Hepatocyte (in vitro differentiated cells): Measurements from ENCODE around the gene IL21R. TPM values are rescaled to one million over a fixed set of nuclear protein-coding genes. Genes with fewer than 3 reads are reported as not detected.

Experiments used
- DNase-seq: peaks from one replicate; pipeline ENCODE4 v3.0.0-alpha.2; 2016; ENCODE audit warnings: low spot score
- H2AFZ ChIP-seq: fragments of 200-600 bp; sonication (generic); 2 replicates; pipeline ENCODE4 v1.6.0; 2016; ENCODE audit warnings: antibody characterized with exemption, mild to moderate bottlenecking
- H3K27ac ChIP-seq: fragments of 200-600 bp; sonication (generic); 2 replicates; pipeline ENCODE4 v1.5.1; 2016; ENCODE audit warnings: mild to moderate bottlenecking
- H3K27me3 ChIP-seq: fragments of 200-600 bp; sonication (generic); 2 replicates; pipeline ENCODE4 v1.6.1; 2016
- H3K36me3 ChIP-seq: fragments of 200-600 bp; sonication (generic); replicated peaks from 2 replicates; pipeline ENCODE4 v1.5.1; 2016; ENCODE audit warnings: low read depth; ENCODE audit not compliant: insufficient read depth
- H3K4me1 ChIP-seq: fragments of 200-600 bp; sonication (generic); 2 replicates; pipeline ENCODE4 v1.5.1; 2016; ENCODE audit warnings: mild to moderate bottlenecking, moderate library complexity; ENCODE audit not compliant: insufficient read depth
- H3K4me2 ChIP-seq: fragments of 200-600 bp; sonication (generic); 2 replicates; pipeline ENCODE4 v1.6.0; 2016
- H3K4me3 ChIP-seq: fragments of 200-600 bp; sonication (generic); 2 replicates; pipeline ENCODE4 v1.5.1; 2016; ENCODE audit warnings: mild to moderate bottlenecking
- H3K79me2 ChIP-seq: fragments of 200-600 bp; sonication (generic); 2 replicates; pipeline ENCODE4 v1.6.0; 2017; ENCODE audit warnings: mild to moderate bottlenecking
- H3K9me2 ChIP-seq: fragments of 200-600 bp; sonication (generic); replicated peaks from 2 replicates; pipeline ENCODE4 v1.6.0; 2017; ENCODE audit warnings: mild to moderate bottlenecking; ENCODE audit not compliant: insufficient read depth
- H3K9me3 ChIP-seq: fragments of 200-600 bp; sonication (generic); 2 replicates; pipeline ENCODE4 v1.5.1; 2016; ENCODE audit warnings: low read depth, mild to moderate bottlenecking
- H4K20me1 ChIP-seq: fragments of 200-600 bp; sonication (generic); 2 replicates; pipeline ENCODE4 v1.6.0; 2016; ENCODE audit warnings: mild to moderate bottlenecking; ENCODE audit not compliant: insufficient read depth, poor library complexity, severe bottlenecking
- CTCF ChIP-seq: fragments of 200-600 bp; sonication (generic); IDR thresholded peaks from 2 replicates; pipeline ENCODE4 v1.5.1; 2016; ENCODE audit warnings: antibody characterized with exemption, mild to moderate bottlenecking; ENCODE audit not compliant: poor library complexity
- EZH2 ChIP-seq: fragments of 200-600 bp; sonication (generic); IDR thresholded peaks from 2 replicates; pipeline ENCODE4 v1.6.1; 2016; ENCODE audit warnings: antibody characterized with exemption, mild to moderate bottlenecking, borderline replicate concordance
- EZH2phosphoT487 ChIP-seq: fragments of 200-600 bp; sonication (generic); IDR thresholded peaks from one replicate; pipeline ENCODE4 v1.6.1; 2018; ENCODE audit warnings: antibody characterized with exemption, mild to moderate bottlenecking, low read depth, moderate library complexity; ENCODE audit not compliant: unreplicated experiment, severe bottlenecking
- WGBS: methylation state at CpG from one replicate; pipeline ENCODE4 v1.1.6; 2016; ENCODE audit warnings: low lambda C conversion rate; ENCODE audit errors: missing lambda C conversion rate; 5-methylcytosine and 5-hydroxymethylcytosine counted together
- polyA plus RNA-seq: library from polyadenylated mRNA; unstranded; fragments of >200 nt; fragmentation: Nextera tagmentation; extraction: Ambion mirVana; gene quantifications from 2 replicates; pipeline ENCODE4 v1.2.1, GENCODE V29; 2016
- total RNA-seq: library from RNA; depleted of rRNA; stranded (reverse); fragments of >200 nt; gene quantifications from 2 replicates; pipeline ENCODE4 v1.2.3, GENCODE V29; 2014

IL21R gene
- total and polyA plus RNA-seq, 2 experiments from 2014 or later = 0.10 TPM; not detected in 1

- Histone ChIP-seq H3K9me3 (no peaks in the 10 kb centered on the region), H3K9me2 (no peaks in the 10 kb centered on the region), H3K4me3 (no peak overlapping the region), H2AFZ (no peak overlapping the region), H3K27ac (no peak overlapping the region), H3K27me3 (no peaks in the 10 kb centered on the region), H3K4me2 (no peak overlapping the region), H3K4me1 (no peaks in the 10 kb centered on the region), H3K36me3 (no peaks in the 10 kb centered on the region), H4K20me1 (no peaks in the 10 kb centered on the region), H3K79me2 (no peaks in the 10 kb centered on the region)
- no peak for DNase-seq
- WGBS = 91% methylated on average over 11 of the region's 11 CpGs
- no peak for TF ChIP-seq EZH2
- TF ChIP-seq EZH2phosphoT487 = no peak
- no peak for TF ChIP-seq CTCF
These were observed 27.4 kb downstream of the IL21R start for GRCh38 chr16:27429330-27429871.

- no peaks in the 10 kb centered on the region for H3K9me3 ChIP-seq
- no peaks in the 10 kb centered on the region for H3K36me3 ChIP-seq
- 84% methylated on average over 16 of the region's 16 CpGs for WGBS
- H3K4me1 ChIP-seq = no peaks in the 10 kb centered on the region
- no peaks in the 10 kb centered on the region for H3K9me2 ChIP-seq
- no peak overlapping the region for H3K4me3 ChIP-seq
- no peaks in the 10 kb centered on the region for H4K20me1 ChIP-seq
- no peak overlapping the region for H2AFZ ChIP-seq
- no peaks in the 10 kb centered on the region for H3K79me2 ChIP-seq
- no peak overlapping the region for H3K4me2 ChIP-seq
- no peak for DNase-seq
- TF ChIP-seq EZH2 (no peak), EZH2phosphoT487 (no peak), CTCF (no peak)
- no peaks in the 10 kb centered on the region for H3K27me3 ChIP-seq
- no peak overlapping the region for H3K27ac ChIP-seq
These were observed 28.0 kb downstream of the IL21R start for GRCh38 chr16:27429981-27430441.

- Histone ChIP-seq H3K36me3 (no peaks in the 10 kb centered on the region), H3K4me1 (no peaks in the 10 kb centered on the region), H3K27ac (no peak overlapping the region), H4K20me1 (no peaks in the 10 kb centered on the region), H3K4me2 (no peak overlapping the region), H3K27me3 (no peaks in the 10 kb centered on the region), H3K4me3 (no peak overlapping the region), H3K79me2 (no peaks in the 10 kb centered on the region), H2AFZ (no peak overlapping the region), H3K9me2 (no peaks in the 10 kb centered on the region), H3K9me3 (no peaks in the 10 kb centered on the region)
- no peak for TF ChIP-seq CTCF
- TF ChIP-seq EZH2phosphoT487 = no peak
- no peak for TF ChIP-seq EZH2
- 93% methylated on average over 7 of the region's 7 CpGs for WGBS
- no peak for DNase-seq
These were observed 28.5 kb downstream of the IL21R start for GRCh38 chr16:27430512-27430911.
